ENCODE results near the gene NPAS3.

Gene NPAS3

GRCh38 chr14:33570694-33571310 is 632.1 kb downstream of the NPAS3 start:
- H3K4me2 ChIP-seq (ENCODE audit: insufficient read depth, low read length): no peak overlapping the region
- H3K27ac ChIP-seq (ENCODE audit: low read length): no peak overlapping the region
- no peaks in the 10 kb centered on the region for H3K9me3 ChIP-seq (ENCODE audit: insufficient read depth, low read length, severe bottlenecking)
- H3K4me1 ChIP-seq (ENCODE audit: insufficient read depth, low read length): no peaks in the 10 kb centered on the region
- no peaks in the 10 kb centered on the region for H4K20me1 ChIP-seq (ENCODE audit: insufficient read depth, low read length)
- H3K9ac ChIP-seq (ENCODE audit: low read depth, low read length): no peak overlapping the region
- no peaks in the 10 kb centered on the region for H3K36me3 ChIP-seq (ENCODE audit: insufficient read depth, low read length)
- TF ChIP-seq EZH2 (IDR thresholded peaks at IDR 0.05; ENCODE audit: borderline replicate concordance, low read depth, low read length, severe bottlenecking) (no peak), CTCF (IDR thresholded peaks at IDR 0.05; ENCODE audit: borderline replicate concordance, extremely low read depth, low read length, poor library complexity, severe bottlenecking) (no peak)
- DNase-seq: no peak
- ATAC-seq (ENCODE audit: insufficient read depth, low read depth): no peak
- H3K4me3 ChIP-seq (ENCODE audit: low read depth in 1 of 2, low read length in 2 of 2): no peak overlapping the region
- H3K79me2 ChIP-seq (ENCODE audit: insufficient read depth, low read length): no peaks in the 10 kb centered on the region
- no peak overlapping the region for H2AFZ ChIP-seq (ENCODE audit: low read depth, low read length)
- H3K27me3 ChIP-seq (ENCODE audit: insufficient read depth, low read length, poor library complexity): peaks cover 33% of the 10 kb centered on the region

GRCh38 chr14:33573301-33573880 is 634.7 kb downstream of the NPAS3 start:
- Histone ChIP-seq H3K27ac (ENCODE audit: low read length) (no peak overlapping the region), H4K20me1 (ENCODE audit: insufficient read depth, low read length) (no peaks in the 10 kb centered on the region), H3K4me2 (ENCODE audit: insufficient read depth, low read length) (no peak overlapping the region), H2AFZ (ENCODE audit: low read depth, low read length) (no peak overlapping the region), H3K36me3 (ENCODE audit: insufficient read depth, low read length) (no peaks in the 10 kb centered on the region), H3K27me3 (ENCODE audit: insufficient read depth, low read length, poor library complexity) (peaks cover 22% of the 10 kb centered on the region), H3K79me2 (ENCODE audit: insufficient read depth, low read length) (no peaks in the 10 kb centered on the region), H3K9ac (ENCODE audit: low read depth, low read length) (no peak overlapping the region), H3K4me3 (ENCODE audit: low read depth in 1 of 2, low read length in 2 of 2) (no peak overlapping the region), H3K4me1 (ENCODE audit: insufficient read depth, low read length) (no peaks in the 10 kb centered on the region), H3K9me3 (ENCODE audit: insufficient read depth, low read length, severe bottlenecking) (no peaks in the 10 kb centered on the region)
- DNase-seq (no peak), ATAC-seq (ENCODE audit: insufficient read depth, low read depth) (no peak)
- TF ChIP-seq EZH2 (IDR thresholded peaks at IDR 0.05; ENCODE audit: borderline replicate concordance, low read depth, low read length, severe bottlenecking): no peak
- no peak for TF ChIP-seq CTCF (IDR thresholded peaks at IDR 0.05; ENCODE audit: borderline replicate concordance, extremely low read depth, low read length, poor library complexity, severe bottlenecking)

GRCh38 chr14:33576014-33576413 is 637.3 kb downstream of the NPAS3 start:
- Histone ChIP-seq H3K9me3 (ENCODE audit: insufficient read depth, low read length, severe bottlenecking) (no peaks in the 10 kb centered on the region), H4K20me1 (ENCODE audit: insufficient read depth, low read length) (no peaks in the 10 kb centered on the region), H3K4me1 (ENCODE audit: insufficient read depth, low read length) (no peaks in the 10 kb centered on the region), H3K27me3 (ENCODE audit: insufficient read depth, low read length, poor library complexity) (peaks cover 22% of the 10 kb centered on the region), H3K4me2 (ENCODE audit: insufficient read depth, low read length) (no peak overlapping the region), H3K9ac (ENCODE audit: low read depth, low read length) (no peak overlapping the region), H3K27ac (ENCODE audit: low read length) (no peak overlapping the region), H3K36me3 (ENCODE audit: insufficient read depth, low read length) (no peaks in the 10 kb centered on the region), H3K79me2 (ENCODE audit: insufficient read depth, low read length) (no peaks in the 10 kb centered on the region), H2AFZ (ENCODE audit: low read depth, low read length) (no peak overlapping the region), H3K4me3 (ENCODE audit: low read depth in 1 of 2, low read length in 2 of 2) (no peak overlapping the region)
- ATAC-seq (ENCODE audit: insufficient read depth, low read depth) (no peak), DNase-seq (no peak)
- no peak for TF ChIP-seq EZH2 (IDR thresholded peaks at IDR 0.05; ENCODE audit: borderline replicate concordance, low read depth, low read length, severe bottlenecking)
- no peak for TF ChIP-seq CTCF (IDR thresholded peaks at IDR 0.05; ENCODE audit: borderline replicate concordance, extremely low read depth, low read length, poor library complexity, severe bottlenecking)

All from DND-41 (cell line).